Urothelium cell line (cell line): ENCODE measurements around the gene SOX15.
A peak's percentile ranks its signal among the peaks of the same experiment; 100 is the strongest.

Source experiments
- DNase-seq: peaks from one replicate; pipeline ENCODE4 v3.0.0; 2011; ENCODE audit warnings: low spot score, mixed read lengths
- FAIRE-seq: peaks from 2 replicates; lab custom pipeline; 2011; peaks lifted over from hg19 to GRCh38; lab: Jason Lieb, UNC

SOX15 gene

GRCh38 chr17:7579001-7579833 lies 10.7 kb downstream of the SOX15 start, which contains the start of gene CD68:
CD68 (plus strand) TSS chr17:7579638; CDS start chr17:7579678, 40 bp downstream.
- FAIRE-seq (no peak), DNase-seq (no peak)

DNA sequence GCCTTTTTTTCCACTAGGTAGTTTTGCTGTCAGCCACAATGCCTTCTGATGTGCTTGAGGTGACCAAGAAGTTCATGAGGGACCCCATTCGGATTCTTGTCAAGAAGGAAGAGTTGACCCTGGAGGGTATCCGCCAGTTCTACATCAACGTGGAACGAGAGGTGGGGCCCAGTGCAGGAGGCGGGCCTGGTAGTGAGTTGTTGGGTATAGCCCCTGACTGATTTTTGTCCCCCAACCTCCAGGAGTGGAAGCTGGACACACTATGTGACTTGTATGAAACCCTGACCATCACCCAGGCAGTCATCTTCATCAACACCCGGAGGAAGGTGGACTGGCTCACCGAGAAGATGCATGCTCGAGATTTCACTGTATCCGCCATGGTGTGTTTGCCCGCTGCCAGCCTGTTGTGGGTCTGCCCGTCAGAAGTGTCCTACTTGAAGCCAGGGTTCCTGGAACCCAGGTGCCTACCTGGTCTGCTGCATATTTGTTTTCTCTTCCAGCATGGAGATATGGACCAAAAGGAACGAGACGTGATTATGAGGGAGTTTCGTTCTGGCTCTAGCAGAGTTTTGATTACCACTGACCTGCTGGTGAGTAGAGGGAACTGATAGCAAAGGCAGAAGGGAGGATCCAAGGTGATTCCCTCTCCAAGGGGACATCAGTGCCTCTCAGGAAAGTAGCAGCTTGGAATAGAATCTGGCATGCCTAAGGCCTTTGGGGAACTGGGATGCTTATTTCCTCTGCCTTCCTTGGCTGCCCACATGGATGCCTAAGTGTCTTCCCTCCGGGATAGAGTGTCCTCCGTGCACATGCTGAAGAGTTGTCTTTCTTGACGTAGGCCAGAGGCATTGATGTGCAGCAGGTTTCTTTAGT lies 12.3 kb downstream of the SOX15 start:
- FAIRE-seq (no peak), DNase-seq (no peak)

DNA sequence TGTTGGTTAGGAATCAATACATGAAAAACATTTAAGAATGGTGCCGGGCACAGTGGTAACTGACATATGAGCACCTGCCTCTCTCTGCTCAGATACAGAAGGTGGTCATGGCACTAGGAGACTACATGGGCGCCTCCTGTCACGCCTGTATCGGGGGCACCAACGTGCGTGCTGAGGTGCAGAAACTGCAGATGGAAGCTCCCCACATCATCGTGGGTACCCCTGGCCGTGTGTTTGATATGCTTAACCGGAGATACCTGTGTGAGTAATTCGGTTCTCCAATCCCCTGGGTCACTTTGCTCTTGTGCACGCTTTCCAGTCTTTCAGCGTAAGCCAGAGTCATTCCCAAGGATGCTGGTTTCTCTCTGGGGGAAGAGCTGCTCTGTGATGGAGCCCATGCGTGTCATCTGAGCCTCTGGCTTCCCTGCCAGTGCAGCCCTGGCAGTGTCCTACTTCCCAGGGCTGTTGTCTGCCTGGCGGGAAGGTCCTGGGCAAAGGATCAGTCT lies 13.4 kb downstream of the SOX15 start:
- DNase-seq (no peak), FAIRE-seq (no peak)

DNA sequence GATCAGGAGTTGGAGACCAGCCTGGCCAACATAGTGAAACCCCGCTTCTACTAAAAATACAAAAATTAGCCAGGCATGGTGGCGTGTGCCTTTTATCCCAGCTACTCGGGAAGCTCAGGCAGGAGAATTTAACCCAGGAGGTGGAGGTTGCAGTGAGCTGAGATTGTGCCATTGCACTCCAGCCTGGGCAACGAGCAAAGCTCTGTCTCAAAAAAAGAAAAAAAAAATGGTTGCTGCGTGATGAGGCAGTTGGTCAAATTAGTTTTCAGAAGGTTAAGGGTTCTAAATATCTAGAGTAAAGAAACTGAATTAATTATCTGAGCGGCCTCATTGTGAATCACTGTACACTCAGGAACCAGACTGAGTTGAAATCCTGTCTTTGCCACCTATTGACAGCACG lies 13.9 kb downstream of the SOX15 start:
- FAIRE-seq (no peak), DNase-seq (no peak)

DNA sequence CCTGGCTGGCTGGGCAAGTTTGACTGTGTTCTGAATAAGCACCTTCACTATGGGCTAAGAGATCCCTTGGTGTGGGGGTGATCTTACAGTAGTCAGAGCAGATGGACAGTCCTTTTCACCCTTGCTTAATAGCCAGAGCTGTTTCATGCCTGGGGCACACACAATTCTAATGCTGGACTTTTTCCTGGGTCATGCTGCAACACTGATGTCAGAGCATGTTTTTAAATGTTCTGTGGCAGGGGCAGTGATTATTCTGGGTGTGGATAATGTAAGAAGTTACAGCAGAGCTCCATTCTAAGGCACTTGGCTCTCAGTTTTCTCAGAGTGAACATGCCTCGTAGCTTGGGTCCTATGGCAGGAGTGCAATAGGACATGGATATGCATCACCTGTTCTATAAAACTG lies 14.4 kb downstream of the SOX15 start:
- DNase-seq (no peak), FAIRE-seq (no peak)

DNA sequence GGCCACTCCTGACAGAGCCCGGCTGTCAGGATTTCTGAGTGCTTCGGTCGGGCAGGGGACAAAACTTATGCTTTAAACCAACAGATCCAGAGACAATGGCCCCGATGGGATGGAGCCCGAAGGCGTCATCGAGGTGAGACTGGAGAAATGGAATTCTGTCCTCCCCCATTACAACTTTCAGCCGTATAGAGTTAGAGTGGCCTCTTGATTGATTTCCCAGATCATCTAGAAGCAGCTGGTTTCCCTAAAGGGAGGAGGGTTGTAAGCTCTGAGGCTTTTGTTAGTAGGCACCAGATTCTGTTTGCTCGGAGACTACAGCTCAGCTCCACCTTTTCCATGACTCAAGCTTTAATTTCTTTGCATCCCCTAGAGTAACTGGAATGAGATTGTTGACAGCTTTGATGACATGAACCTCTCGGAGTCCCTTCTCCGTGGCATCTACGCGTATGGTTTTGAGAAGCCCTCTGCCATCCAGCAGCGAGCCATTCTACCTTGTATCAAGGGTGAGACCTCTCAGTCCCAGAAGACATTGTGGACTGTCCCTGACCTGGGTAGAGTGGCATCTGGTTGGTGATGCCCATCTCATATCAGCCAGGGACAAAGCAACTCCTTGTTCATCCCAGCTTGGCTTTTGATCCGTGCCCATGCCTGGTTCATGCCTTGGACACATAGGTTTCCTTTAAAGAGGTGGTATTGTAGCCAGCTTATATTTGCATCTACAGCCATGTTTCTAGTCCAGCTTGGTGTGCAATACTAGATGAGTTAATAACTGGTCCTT lies 15.5 kb downstream of the SOX15 start:
- DNase-seq (no peak), FAIRE-seq (no peak)

DNA sequence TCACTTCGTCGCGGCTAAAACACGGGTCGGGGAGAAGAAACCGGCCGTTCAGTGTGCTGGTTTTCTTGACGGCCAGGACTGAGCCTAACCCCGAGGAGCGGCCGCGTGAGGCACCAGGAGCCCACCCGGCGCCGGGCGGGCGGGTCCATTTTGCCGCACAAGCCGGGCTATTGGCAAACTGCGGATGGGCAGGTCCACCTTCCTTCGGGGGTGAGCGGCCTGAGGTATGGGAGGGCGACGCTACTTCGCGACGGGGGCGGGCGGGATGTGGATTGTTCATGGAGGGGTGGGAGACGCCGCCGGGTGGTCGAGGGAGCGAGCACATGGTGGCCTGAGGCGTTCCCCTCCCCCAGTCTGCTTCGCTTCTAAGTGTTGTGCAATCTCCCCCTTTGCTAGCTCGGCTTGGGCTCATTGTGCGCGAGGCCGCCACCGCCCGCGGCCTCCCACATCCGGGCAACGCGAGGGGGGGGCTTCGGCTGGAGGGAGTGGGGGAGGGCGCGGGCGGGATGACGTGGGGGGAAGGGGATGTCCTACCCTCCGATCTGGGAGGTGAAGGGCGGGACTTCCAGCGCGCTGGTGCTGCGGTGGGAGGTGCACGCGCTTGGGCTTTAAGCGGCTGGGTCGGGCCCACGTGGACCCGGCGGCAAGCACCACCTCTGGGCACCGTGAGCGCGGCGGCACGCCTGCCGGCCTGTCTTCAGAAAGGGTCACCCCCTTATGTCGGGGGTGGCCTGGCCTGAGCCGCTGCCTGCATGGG lies 16.4 kb downstream of the SOX15 start:
- no peak for FAIRE-seq
- peak; percentile 84 for DNase-seq

- peak; percentile 96 for DNase-seq
- FAIRE-seq = no peak
These were observed 17.1 kb downstream of the SOX15 start for GRCh38 chr17:7572588-7573323.

GRCh38 chr17:7572338-7572587 lies 17.6 kb downstream of the SOX15 start:
- DNase-seq = no peak
- FAIRE-seq = no peak

- no peak for DNase-seq
- no peak for FAIRE-seq
These were observed 19.5 kb downstream of the SOX15 start for GRCh38 chr17:7570351-7570750.

GRCh38 chr17:7569571-7569970 lies 20.3 kb downstream of the SOX15 start:
- no peak for DNase-seq
- FAIRE-seq = no peak

DNA sequence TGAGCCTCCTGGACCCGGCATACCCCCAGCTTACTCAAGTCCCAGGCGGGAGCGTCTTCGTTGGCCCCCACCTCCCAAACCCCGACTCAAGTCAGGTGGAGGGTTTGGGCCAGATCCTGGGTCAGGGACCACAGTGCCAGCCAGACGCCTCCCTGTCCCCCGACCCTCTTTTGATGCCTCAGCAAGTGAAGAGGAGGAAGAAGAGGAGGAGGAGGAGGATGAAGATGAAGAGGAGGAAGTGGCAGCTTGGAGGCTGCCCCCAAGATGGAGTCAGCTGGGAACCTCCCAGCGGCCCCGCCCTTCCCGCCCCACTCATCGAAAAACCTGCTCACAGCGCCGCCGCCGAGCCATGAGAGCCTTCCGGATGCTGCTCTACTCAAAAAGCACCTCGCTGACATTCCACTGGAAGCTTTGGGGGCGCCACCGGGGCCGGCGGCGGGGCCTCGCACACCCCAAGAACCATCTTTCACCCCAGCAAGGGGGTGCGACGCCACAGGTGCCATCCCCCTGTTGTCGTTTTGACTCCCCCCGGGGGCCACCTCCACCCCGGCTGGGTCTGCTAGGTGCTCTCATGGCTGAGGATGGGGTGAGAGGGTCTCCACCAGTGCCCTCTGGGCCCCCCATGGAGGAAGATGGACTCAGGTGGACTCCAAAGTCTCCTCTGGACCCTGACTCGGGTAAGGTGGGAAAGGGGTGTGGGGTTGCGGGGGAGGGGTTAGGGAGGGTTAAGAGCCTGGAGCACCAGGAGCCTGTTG lies 26.6 kb downstream of the SOX15 start:
- FAIRE-seq (no peak), DNase-seq (no peak)

GRCh38 chr17:7562208-7562605 lies 27.7 kb downstream of the SOX15 start:
- FAIRE-seq (no peak), DNase-seq (no peak)

DNA sequence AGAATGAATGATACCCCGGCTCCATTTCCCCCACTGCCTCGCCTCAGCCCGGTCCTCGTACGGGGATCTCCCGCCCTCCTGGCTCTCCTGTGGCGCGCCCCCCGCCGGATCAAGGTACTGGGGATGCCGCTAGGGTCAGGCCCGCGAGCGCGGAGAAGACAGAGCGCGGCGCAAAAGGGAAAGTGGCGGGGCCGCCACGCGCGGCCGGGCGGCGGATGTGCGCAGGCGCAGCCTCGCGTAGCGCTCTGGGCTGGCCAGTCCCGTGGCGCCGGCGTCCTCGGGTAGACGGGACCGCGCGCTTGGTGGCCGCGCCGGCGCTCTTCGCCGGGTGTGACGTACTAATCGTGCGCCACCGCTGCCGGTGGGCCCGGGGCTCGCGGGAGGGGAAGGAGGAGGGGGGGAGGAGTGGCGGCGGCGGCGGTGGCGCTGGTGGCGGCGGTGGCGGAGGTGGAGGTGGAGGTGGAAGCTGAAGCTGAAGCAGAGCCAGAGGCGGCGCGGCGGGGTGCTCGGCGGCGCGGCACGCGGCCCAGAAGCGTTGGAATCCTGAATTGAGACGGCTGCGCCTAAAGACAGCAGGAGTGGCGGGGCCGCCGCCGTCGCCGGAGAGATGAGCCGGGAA lies 28.2 kb downstream of the SOX15 start, which contains the start of gene SENP3:
SENP3 (plus strand) TSS at position 331 of the 619 bp plus-strand sequence. CDS start 1,158 bp downstream, outside the sequence.
- FAIRE-seq = no peak
- DNase-seq = peak; percentile 95

DNA sequence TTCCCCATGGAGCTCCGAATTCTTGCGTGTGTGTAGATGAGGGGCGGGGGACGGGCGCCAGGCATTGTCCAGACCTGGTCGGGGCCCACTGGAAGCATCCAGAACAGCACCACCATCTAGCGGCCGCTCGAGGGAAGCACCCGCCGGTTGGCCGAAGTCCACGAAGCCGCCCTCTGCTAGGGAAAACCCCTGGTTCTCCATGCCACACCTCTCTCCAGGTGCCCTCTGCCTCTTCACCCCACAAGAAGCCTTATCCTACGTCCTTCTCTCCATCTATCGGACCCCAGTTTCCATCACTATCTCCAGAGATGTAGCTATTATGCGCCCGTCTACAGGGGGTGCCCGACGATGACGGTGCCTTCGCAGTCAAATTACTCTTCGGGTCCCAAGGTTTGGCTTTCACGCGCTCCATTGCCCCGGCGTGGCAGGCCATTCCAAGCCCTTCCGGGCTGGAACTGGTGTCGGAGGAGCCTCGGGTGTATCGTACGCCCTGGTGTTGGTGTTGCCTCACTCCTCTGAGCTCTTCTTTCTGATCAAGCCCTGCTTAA lies 28.8 kb downstream of the SOX15 start:
- peak; percentile 81 for DNase-seq
- no peak for FAIRE-seq

DNA sequence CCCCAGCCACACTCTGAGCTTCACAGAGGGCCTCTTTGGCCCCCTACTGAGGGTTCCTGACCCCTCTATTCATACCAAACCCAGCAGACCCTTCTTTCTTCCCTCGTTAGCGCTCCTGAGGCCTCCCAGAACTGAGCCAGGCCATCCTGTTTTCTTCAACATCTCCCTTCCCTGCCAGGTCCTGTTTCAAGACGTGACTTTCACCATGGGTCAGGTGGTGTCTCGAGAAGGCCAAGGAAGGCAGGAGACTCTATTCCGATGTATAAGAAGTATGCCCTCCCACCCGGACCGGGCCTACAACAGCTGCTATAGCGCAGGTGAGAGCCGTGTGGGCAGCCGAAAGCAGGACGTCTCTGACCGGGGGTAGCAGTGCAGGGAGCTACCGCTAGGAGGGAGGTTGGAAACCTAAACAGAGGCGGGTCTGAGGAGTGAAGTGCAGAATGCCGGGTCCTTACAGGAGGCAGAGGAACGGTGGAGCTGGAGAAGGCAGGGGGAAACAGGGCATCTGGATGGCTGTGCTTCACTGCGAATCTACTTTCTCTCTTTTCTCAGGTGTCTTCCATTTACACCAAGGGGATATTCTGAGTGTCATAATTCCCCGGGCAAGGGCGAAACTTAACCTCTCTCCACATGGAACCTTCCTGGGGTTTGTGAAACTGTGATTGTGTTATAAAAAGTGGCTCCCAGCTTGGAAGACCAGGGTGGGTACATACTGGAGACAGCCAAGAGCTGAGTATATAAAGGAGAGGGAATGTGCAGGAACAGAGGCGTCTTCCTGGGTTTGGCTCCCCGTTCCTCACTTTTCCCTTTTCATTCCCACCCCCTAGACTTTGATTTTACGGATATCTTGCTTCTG lies 29.5 kb downstream of the SOX15 start:
- FAIRE-seq (no peak), DNase-seq (peak; percentile 56)
